DND-41 (cell line): ENCODE measurements around the gene CKB.

ENCODE experiments used
- ATAC-seq: fragments of 200-7000 bp; cut with Tn5 transposase; 3 replicates; pipeline ENCODE4 v1.9.1; 2021; ENCODE audit warnings: low read depth; ENCODE audit not compliant: insufficient read depth
- DNase-seq: peaks from one replicate; pipeline ENCODE4 v3.0.0-alpha.2; 2020
- H2AFZ ChIP-seq: 2 replicates; pipeline ENCODE4 v1.6.0; 2012; ENCODE audit warnings: low read depth, low read length
- H3K27ac ChIP-seq: 2 replicates; pipeline ENCODE4 v1.5.1; 2012; ENCODE audit warnings: low read length, inconsistent platforms
- H3K27me3 ChIP-seq: fragments of 200-600 bp; sonication (generic); 2 replicates; pipeline ENCODE4 v1.6.0; 2012; ENCODE audit warnings: low read length, mild to moderate bottlenecking, inconsistent platforms; ENCODE audit not compliant: insufficient read depth, poor library complexity
- H3K36me3 ChIP-seq: 2 replicates; pipeline ENCODE4 v1.5.1; 2012; ENCODE audit warnings: low read length, inconsistent platforms; ENCODE audit not compliant: insufficient read depth
- H3K4me1 ChIP-seq: 2 replicates; pipeline ENCODE4 v1.5.1; 2012; ENCODE audit warnings: mild to moderate bottlenecking, low read length; ENCODE audit not compliant: insufficient read depth
- H3K4me2 ChIP-seq: 2 replicates; pipeline ENCODE4 v1.6.0; 2012; ENCODE audit warnings: mild to moderate bottlenecking, moderate library complexity, low read length, inconsistent platforms; ENCODE audit not compliant: insufficient read depth
- H3K4me3 ChIP-seq, 2 experiments: fragments of 200-600 bp in 1 of 2; shearing (Covaris generic) in 1 of 2; 2 replicates each; pipeline ENCODE4 v1.5.1; 2012 to 2016; ENCODE audit warnings: inconsistent platforms in 2 of 2, low read length in 2 of 2, mild to moderate bottlenecking in 2 of 2, low read depth in 1 of 2, moderate library complexity in 1 of 2
- H3K79me2 ChIP-seq: 2 replicates; pipeline ENCODE4 v1.6.0; 2012; ENCODE audit warnings: low read length, inconsistent platforms; ENCODE audit not compliant: insufficient read depth
- H3K9ac ChIP-seq: 2 replicates; pipeline ENCODE4 v1.6.0; 2012; ENCODE audit warnings: low read depth, mild to moderate bottlenecking, inconsistent platforms, low read length, moderate library complexity
- H3K9me3 ChIP-seq: 2 replicates; pipeline ENCODE4 v1.5.1; 2012; ENCODE audit warnings: low read length, moderate library complexity, mild to moderate bottlenecking, inconsistent platforms; ENCODE audit not compliant: insufficient read depth, severe bottlenecking
- H4K20me1 ChIP-seq: 2 replicates; pipeline ENCODE4 v1.6.0; 2012; ENCODE audit warnings: low read length; ENCODE audit not compliant: insufficient read depth
- CTCF ChIP-seq: IDR thresholded peaks from 2 replicates; pipeline ENCODE4 v1.5.1; 2012; ENCODE audit warnings: borderline replicate concordance, low read length, moderate library complexity, mild to moderate bottlenecking; ENCODE audit not compliant: poor library complexity, severe bottlenecking; ENCODE audit errors: extremely low read depth
- EZH2 ChIP-seq: IDR thresholded peaks from 3 replicates; pipeline ENCODE4 v1.6.1; 2012; ENCODE audit warnings: borderline replicate concordance, low read depth, mild to moderate bottlenecking, moderate library complexity, low read length, inconsistent platforms; ENCODE audit not compliant: severe bottlenecking

The CKB gene

GRCh38 chr14:103563844-103564505, 41.3 kb upstream of the CKB start:
- peaks cover 23% of the 10 kb centered on the region for H3K36me3 ChIP-seq
- H3K9me3 ChIP-seq = no peaks in the 10 kb centered on the region
- H2AFZ ChIP-seq = no peak overlapping the region
- TF ChIP-seq EZH2 (no peak), CTCF (no peak)
- peak overlapping the region; percentile 93 for H3K4me2 ChIP-seq
- DNase-seq (no peak), ATAC-seq (no peak)
- peaks cover 90% of the 10 kb centered on the region for H3K79me2 ChIP-seq
- H4K20me1 ChIP-seq = peaks cover 43% of the 10 kb centered on the region
- H3K27me3 ChIP-seq = no peaks in the 10 kb centered on the region
- H3K9ac ChIP-seq = peak overlapping the region; percentile 89
- H3K27ac ChIP-seq = no peak overlapping the region; the same call in 1 of the 2 replicates
- H3K4me3 ChIP-seq = peak overlapping the region; percentile 92 to 98; a peak in 3 of 4 replicates
- H3K4me1 ChIP-seq = peaks cover 44% of the 10 kb centered on the region

- TF ChIP-seq CTCF = no peak
- Histone ChIP-seq H3K9ac (peak overlapping the region; percentile 89), H2AFZ (peak overlapping the region; percentile 93), H3K36me3 (peaks cover 31% of the 10 kb centered on the region), H4K20me1 (peaks cover 48% of the 10 kb centered on the region), H3K27me3 (no peaks in the 10 kb centered on the region), H3K27ac (peak overlapping the region; percentile 88), H3K4me2 (peak overlapping the region; percentile 93), H3K4me1 (peaks cover 44% of the 10 kb centered on the region), H3K79me2 (peaks cover 95% of the 10 kb centered on the region), H3K9me3 (no peaks in the 10 kb centered on the region), H3K4me3 (peak overlapping the region; percentile 92 to 98)
- DNase-seq = no peak
- ATAC-seq = peak; percentile 20; the same call in 2 of the 3 replicates
These were observed 40.6 kb upstream of the CKB start for GRCh38 chr14:103563226-103563620.

GRCh38 chr14:103562429-103563225, 40.0 kb upstream of the CKB start, which contains the start of the genes BAG5 and COA8:
TSS of gene BAG5 (minus strand) at chr14:103562657. CDS start at chr14:103561164, 1,493 bp downstream.
TSS of gene COA8 (plus strand) at chr14:103562960. CDS start at chr14:103563002, 42 bp downstream.
- peak within 1 kb of the TSS; percentile 89 for H3K9ac ChIP-seq
- peaks cover 50% of the 10 kb centered on the region for H4K20me1 ChIP-seq
- peak within 1 kb of the TSS; percentile 92 to 98 for H3K4me3 ChIP-seq
- peaks cover 95% of the 10 kb centered on the region for H3K79me2 ChIP-seq
- H3K27ac ChIP-seq = peak within 1 kb of the TSS; percentile 88
- DNase-seq (peak; percentile 87), ATAC-seq (peak; percentile 84)
- H3K9me3 ChIP-seq = no peaks in the 10 kb centered on the region
- peaks cover 44% of the 10 kb centered on the region for H3K4me1 ChIP-seq
- peak within 1 kb of the TSS; percentile 93 for H2AFZ ChIP-seq
- peak within 1 kb of the TSS; percentile 93 for H3K4me2 ChIP-seq
- H3K27me3 ChIP-seq = no peaks in the 10 kb centered on the region
- TF ChIP-seq CTCF (no peak), EZH2 (no peak)
- H3K36me3 ChIP-seq = peaks cover 36% of the 10 kb centered on the region
